ENCODE measurements around the gene SSBP2.

Gene SSBP2

GRCh38 chr5:81779125-81779915 is 28.4 kb upstream of the SSBP2 start:
- no peak for TF ChIP-seq FOXP2 (optimal IDR thresholded peaks at IDR 0.05; ENCODE audit: borderline replicate concordance, extremely low read depth, extremely low read length, insufficient read depth)
- no peak for TF ChIP-seq SIN3A (IDR thresholded peaks at IDR 0.05; ENCODE audit: borderline replicate concordance, insufficient read depth, low read length)

GRCh38 chr5:81778642-81779041 is 27.7 kb upstream of the SSBP2 start:
- TF ChIP-seq TAF1 (IDR thresholded peaks at IDR 0.05; ENCODE audit: borderline replicate concordance, insufficient read depth, low read length) = no peak
- TF ChIP-seq, protein P1, sequence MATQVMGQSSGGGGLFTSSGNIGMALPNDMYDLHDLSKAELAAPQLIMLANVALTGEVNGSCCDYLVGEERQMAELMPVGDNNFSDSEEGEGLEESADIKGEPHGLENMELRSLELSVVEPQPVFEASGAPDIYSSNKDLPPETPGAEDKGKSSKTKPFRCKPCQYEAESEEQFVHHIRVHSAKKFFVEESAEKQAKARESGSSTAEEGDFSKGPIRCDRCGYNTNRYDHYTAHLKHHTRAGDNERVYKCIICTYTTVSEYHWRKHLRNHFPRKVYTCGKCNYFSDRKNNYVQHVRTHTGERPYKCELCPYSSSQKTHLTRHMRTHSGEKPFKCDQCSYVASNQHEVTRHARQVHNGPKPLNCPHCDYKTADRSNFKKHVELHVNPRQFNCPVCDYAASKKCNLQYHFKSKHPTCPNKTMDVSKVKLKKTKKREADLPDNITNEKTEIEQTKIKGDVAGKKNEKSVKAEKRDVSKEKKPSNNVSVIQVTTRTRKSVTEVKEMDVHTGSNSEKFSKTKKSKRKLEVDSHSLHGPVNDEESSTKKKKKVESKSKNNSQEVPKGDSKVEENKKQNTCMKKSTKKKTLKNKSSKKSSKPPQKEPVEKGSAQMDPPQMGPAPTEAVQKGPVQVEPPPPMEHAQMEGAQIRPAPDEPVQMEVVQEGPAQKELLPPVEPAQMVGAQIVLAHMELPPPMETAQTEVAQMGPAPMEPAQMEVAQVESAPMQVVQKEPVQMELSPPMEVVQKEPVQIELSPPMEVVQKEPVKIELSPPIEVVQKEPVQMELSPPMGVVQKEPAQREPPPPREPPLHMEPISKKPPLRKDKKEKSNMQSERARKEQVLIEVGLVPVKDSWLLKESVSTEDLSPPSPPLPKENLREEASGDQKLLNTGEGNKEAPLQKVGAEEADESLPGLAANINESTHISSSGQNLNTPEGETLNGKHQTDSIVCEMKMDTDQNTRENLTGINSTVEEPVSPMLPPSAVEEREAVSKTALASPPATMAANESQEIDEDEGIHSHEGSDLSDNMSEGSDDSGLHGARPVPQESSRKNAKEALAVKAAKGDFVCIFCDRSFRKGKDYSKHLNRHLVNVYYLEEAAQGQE (IDR thresholded peaks at IDR 0.05; ENCODE audit: insufficient read depth in 1 of 2, low read depth in 2 of 2, low read length in 2 of 2) = no peak
- TF ChIP-seq FOXP2 (optimal IDR thresholded peaks at IDR 0.05; ENCODE audit: borderline replicate concordance, extremely low read depth, extremely low read length, insufficient read depth) = no peak
- no peak for TF ChIP-seq POLR2AphosphoS5 (IDR thresholded peaks at IDR 0.05; ENCODE audit: low read depth, low read length)
- no peak for TF ChIP-seq SIN3A (IDR thresholded peaks at IDR 0.05; ENCODE audit: borderline replicate concordance, insufficient read depth, low read length)

GRCh38 chr5:81776258-81776657 is 25.4 kb upstream of the SSBP2 start:
- TF ChIP-seq POLR2AphosphoS5 (IDR thresholded peaks at IDR 0.05; ENCODE audit: low read depth, low read length) = no peak
- no peak for TF ChIP-seq FOXP2 (optimal IDR thresholded peaks at IDR 0.05; ENCODE audit: borderline replicate concordance, extremely low read depth, extremely low read length, insufficient read depth)
- TF ChIP-seq, protein P1 (IDR thresholded peaks at IDR 0.05; ENCODE audit: insufficient read depth in 1 of 2, low read depth in 2 of 2, low read length in 2 of 2) = no peak
- TF ChIP-seq SIN3A (IDR thresholded peaks at IDR 0.05; ENCODE audit: borderline replicate concordance, insufficient read depth, low read length) = no peak
- no peak for TF ChIP-seq TAF1 (IDR thresholded peaks at IDR 0.05; ENCODE audit: borderline replicate concordance, insufficient read depth, low read length)

DNA sequence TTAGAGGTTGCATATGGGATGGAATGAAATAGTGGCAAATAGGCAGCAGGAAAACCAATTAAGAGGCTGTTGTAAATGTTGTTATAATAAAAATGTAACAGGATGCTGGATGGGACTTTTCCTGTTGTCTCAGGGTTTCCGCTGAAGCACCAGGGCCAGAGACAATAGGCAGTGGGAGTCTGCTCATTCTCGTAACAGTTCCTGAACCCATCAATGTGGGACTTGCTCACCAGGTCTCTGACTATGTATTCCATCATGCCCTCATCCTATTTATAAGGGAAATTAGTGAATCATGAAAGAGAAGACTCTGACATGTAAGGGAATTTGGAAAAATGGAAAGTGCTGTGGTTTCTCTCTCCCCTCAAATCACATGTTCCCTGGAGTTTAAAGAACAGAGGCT is 23.5 kb upstream of the SSBP2 start:
- TF ChIP-seq FOXP2 (optimal IDR thresholded peaks at IDR 0.05; ENCODE audit: borderline replicate concordance, extremely low read depth, extremely low read length, insufficient read depth) = peak; percentile 69
- TF ChIP-seq SIN3A (IDR thresholded peaks at IDR 0.05; ENCODE audit: borderline replicate concordance, insufficient read depth, low read length) = no peak
- TF ChIP-seq, protein P1 (IDR thresholded peaks at IDR 0.05; ENCODE audit: insufficient read depth in 1 of 2, low read depth in 2 of 2, low read length in 2 of 2) = peak in 1 of 2 experiments; percentile 75; a peak in 3 of 4 replicates

- TF ChIP-seq POLR2AphosphoS5 (IDR thresholded peaks at IDR 0.05; ENCODE audit: low read depth, low read length) = no peak
- TF ChIP-seq SIN3A (IDR thresholded peaks at IDR 0.05; ENCODE audit: borderline replicate concordance, insufficient read depth, low read length) = no peak
- TF ChIP-seq, protein P1 (IDR thresholded peaks at IDR 0.05; ENCODE audit: insufficient read depth in 1 of 2, low read depth in 2 of 2, low read length in 2 of 2) = no peak
- no peak for TF ChIP-seq FOXP2 (optimal IDR thresholded peaks at IDR 0.05; ENCODE audit: borderline replicate concordance, extremely low read depth, extremely low read length, insufficient read depth)
- no peak for TF ChIP-seq TAF1 (IDR thresholded peaks at IDR 0.05; ENCODE audit: borderline replicate concordance, insufficient read depth, low read length)
Measured at GRCh38 chr5:81773574-81773973, 22.7 kb upstream of the SSBP2 start.

All from PFSK-1 (cell line).